ENCODE measurements around the gene EPN3. TPM values are rescaled to one million over a fixed set of nuclear protein-coding genes. Genes with fewer than 3 reads are reported as not detected.

The EPN3 gene
- total RNA-seq, 2 donors from 2014 or later, result not detected

DNA sequence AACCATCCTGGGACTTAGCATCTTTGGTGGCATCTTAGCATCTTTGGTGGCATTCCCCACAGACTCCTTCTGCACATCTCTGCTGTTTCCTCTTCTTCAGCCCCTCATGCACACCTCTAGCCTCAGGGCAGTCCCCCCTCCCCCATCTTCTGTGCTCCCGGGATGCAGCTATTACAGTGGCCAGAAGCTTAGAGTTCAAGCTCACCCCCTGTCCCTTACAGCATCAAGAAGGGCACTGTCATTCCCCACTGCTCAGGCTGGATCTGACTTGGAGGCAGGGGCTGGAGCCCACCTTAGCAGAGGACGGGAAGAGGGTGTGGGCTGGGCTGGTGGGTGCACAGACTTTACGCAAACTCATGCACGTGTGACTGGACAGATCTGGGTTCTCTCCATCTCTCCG is 650 bp downstream of the EPN3 start:
- no peak overlapping the region for H3K4me3 Mint-ChIP-seq
- no peak for ATAC-seq (replicated peaks in 1 of 2)
- H3K27ac Mint-ChIP-seq, result no peak overlapping the region
- peaks cover 18% of the 10 kb centered on the region for H3K4me1 Mint-ChIP-seq (ENCODE audit: low read depth)
- H3K9me3 Mint-ChIP-seq, result no peaks in the 10 kb centered on the region
- H3K36me3 Mint-ChIP-seq (ENCODE audit: insufficient read depth in 2 of 2), result no peaks in the 10 kb centered on the region
- DNase-seq, result no peak
- peaks cover 59% of the 10 kb centered on the region for H3K27me3 Mint-ChIP-seq (ENCODE audit: low read depth)

DNA sequence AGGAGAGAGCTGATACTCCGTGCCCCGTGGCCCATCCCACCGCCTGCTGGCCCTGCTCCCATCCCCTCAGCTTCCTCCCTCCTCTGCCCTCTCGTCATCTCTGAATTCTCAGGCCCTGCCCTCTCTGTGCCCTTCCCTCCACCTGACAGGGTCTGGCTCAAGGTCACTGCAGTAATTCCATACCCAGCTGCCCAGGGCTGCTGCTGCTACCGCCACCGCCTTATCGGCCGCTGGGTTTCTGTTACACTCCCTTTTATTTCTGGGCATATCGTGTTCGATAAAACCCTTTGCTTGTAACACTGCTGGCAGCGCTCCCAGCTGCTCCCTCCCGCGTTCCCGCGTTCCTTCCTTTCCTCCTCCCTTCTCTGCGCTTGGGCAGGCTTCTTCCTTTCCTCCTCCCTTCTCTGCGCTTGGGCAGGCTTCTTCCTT is 1.2 kb downstream of the EPN3 start:
- Mint-ChIP-seq H3K36me3 (ENCODE audit: insufficient read depth in 2 of 2) (no peaks in the 10 kb centered on the region), H3K4me1 (ENCODE audit: low read depth) (peaks cover 18% of the 10 kb centered on the region), H3K27ac (no peak overlapping the region), H3K9me3 (no peaks in the 10 kb centered on the region), H3K4me3 (peak overlapping the region; percentile 24 to 56), H3K27me3 (ENCODE audit: low read depth) (peaks cover 59% of the 10 kb centered on the region)
- DNase-seq (no peak), ATAC-seq (replicated peaks in 1 of 2) (no peak)

DNA sequence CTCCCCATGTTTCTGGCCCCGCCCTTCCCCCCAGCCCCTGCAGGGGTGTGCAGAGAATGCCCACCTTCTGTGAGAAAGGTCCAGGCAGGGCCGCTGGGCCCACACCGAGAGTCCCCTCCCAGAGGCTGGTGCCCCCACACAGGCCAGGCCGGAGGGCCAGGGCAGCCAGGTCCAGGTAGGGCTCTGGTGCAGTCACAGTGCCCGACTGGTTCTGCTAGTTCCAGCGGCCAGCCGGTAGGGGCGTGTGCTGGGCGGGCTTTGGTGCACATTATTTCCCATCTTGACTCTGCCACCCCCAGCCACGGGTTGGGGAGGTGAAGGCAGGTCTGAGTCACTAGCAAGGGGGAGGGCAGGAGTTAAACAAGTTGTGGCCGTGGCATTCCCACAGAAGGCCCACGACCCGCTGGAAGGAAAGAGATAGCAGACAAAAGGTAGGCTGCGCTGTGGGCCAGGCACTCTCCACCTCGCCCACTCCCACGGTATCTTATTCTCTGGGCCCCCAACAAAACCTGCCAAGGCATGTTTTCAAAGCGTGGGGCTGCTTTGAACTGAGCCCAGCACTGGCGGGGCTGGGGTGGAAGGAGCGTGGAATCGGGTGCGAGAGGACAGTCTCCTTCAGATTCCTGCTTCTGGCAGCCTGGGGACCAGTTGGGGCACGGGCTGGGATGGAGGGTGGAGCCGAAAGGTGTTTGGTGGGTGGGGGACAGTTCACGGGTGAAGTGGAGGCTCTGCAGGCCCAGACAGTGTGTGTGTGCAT is 1.9 kb downstream of the EPN3 start:
- peaks cover 53% of the 10 kb centered on the region for H3K27me3 Mint-ChIP-seq (ENCODE audit: low read depth)
- ATAC-seq (replicated peaks in 1 of 2) (peak; percentile 75 to 76), DNase-seq (peak; percentile 40 to 47)
- H3K4me1 Mint-ChIP-seq (ENCODE audit: low read depth), result peaks cover 18% of the 10 kb centered on the region
- H3K36me3 Mint-ChIP-seq (ENCODE audit: insufficient read depth in 2 of 2), result no peaks in the 10 kb centered on the region
- H3K27ac Mint-ChIP-seq, result no peak overlapping the region
- H3K9me3 Mint-ChIP-seq, result no peaks in the 10 kb centered on the region
- H3K4me3 Mint-ChIP-seq, result peak overlapping the region; percentile 24 to 56

DNA sequence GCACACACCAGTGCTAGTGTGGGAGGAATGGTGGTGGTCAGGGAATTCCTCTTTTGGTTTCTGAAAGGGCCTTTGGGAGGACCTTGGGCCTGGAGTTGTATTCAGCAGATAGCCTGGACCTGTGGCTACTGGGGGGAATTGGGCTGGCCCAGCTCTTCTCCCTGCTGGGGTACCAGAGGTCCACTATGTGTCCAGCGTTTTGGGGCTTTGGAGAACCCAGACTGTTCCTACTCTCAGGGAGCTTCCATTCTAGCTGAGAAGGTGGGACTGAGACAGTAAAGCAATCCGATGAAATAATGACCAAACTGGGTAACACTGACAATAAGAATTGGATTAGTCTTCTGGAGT is 2.4 kb downstream of the EPN3 start:
- Mint-ChIP-seq H3K27ac (no peak overlapping the region), H3K36me3 (ENCODE audit: insufficient read depth in 2 of 2) (no peaks in the 10 kb centered on the region), H3K4me3 (no peak overlapping the region), H3K27me3 (ENCODE audit: low read depth) (peaks cover 47% of the 10 kb centered on the region), H3K4me1 (ENCODE audit: low read depth) (peaks cover 18% of the 10 kb centered on the region), H3K9me3 (no peaks in the 10 kb centered on the region)
- ATAC-seq (replicated peaks in 1 of 2), result no peak
- no peak for DNase-seq

DNA sequence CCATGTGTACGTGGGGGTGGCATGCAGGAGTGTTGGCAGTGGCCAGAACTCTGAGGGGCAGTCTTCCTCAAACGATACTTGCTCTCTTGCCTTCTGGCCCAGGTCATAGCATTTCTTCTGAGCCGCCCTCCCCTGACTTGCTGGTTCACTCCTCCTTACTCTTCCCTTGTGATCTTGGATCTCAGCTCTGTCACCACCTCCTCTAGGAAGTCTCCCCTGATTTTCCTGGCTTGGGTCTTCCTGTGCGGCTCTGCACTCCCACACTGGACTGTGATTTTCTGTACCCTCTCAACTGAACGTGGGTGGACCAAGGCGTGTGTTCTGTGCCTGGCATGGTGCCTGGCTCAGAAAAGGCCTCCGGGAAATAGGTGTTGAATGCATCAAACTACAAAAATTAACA is 2.9 kb downstream of the EPN3 start:
- Mint-ChIP-seq H3K27ac (no peak overlapping the region), H3K4me3 (no peak overlapping the region), H3K4me1 (ENCODE audit: low read depth) (peaks cover 18% of the 10 kb centered on the region), H3K36me3 (ENCODE audit: insufficient read depth in 2 of 2) (no peaks in the 10 kb centered on the region), H3K9me3 (no peaks in the 10 kb centered on the region), H3K27me3 (ENCODE audit: low read depth) (peaks cover 44% of the 10 kb centered on the region)
- ATAC-seq (replicated peaks in 1 of 2) (no peak), DNase-seq (no peak)

DNA sequence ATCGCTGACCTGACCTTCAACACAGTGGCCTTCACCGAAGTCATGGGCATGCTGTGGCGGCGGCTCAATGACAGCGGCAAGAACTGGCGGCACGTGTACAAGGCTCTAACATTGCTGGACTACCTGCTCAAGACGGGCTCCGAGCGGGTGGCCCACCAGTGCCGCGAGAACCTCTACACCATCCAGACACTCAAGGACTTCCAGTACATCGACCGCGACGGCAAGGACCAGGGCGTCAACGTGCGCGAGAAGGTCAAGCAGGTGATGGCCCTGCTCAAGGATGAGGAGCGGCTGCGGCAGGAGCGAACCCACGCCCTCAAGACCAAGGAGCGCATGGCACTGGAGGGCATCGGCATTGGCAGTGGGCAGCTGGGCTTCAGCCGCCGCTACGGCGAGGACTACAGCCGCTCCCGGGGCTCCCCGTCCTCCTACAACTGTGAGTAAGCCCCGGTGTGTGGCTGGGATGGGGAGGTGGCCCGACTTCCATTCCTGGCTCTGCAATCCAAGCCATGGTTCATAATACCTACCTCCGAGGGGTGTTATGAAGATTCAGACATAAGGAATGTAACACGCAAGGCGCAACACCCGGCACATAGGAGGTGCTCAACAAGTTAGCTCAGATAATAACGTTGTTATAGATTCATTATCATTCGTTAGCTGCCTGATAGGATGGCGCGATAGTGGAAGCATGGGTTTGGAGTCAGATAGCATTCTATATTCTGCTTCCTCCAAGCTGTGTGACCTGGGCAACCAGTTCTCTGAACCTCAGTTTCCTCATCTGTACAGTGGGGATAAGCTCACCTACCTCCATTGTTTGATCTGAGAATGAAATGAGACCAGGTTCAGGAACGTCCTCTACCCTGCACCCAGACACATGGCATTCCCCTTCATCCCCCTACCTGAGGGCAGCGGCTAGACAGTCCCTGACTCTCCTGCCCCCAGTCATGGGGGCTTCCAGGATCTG is 4.4 kb downstream of the EPN3 start:
- DNase-seq, result no peak
- Mint-ChIP-seq H3K27me3 (ENCODE audit: low read depth) (peaks cover 29% of the 10 kb centered on the region), H3K9me3 (no peaks in the 10 kb centered on the region), H3K4me3 (no peak overlapping the region), H3K36me3 (ENCODE audit: insufficient read depth in 2 of 2) (no peaks in the 10 kb centered on the region), H3K27ac (no peak overlapping the region), H3K4me1 (ENCODE audit: low read depth) (peaks cover 26% of the 10 kb centered on the region)
- ATAC-seq (replicated peaks in 1 of 2), result no peak

DNA sequence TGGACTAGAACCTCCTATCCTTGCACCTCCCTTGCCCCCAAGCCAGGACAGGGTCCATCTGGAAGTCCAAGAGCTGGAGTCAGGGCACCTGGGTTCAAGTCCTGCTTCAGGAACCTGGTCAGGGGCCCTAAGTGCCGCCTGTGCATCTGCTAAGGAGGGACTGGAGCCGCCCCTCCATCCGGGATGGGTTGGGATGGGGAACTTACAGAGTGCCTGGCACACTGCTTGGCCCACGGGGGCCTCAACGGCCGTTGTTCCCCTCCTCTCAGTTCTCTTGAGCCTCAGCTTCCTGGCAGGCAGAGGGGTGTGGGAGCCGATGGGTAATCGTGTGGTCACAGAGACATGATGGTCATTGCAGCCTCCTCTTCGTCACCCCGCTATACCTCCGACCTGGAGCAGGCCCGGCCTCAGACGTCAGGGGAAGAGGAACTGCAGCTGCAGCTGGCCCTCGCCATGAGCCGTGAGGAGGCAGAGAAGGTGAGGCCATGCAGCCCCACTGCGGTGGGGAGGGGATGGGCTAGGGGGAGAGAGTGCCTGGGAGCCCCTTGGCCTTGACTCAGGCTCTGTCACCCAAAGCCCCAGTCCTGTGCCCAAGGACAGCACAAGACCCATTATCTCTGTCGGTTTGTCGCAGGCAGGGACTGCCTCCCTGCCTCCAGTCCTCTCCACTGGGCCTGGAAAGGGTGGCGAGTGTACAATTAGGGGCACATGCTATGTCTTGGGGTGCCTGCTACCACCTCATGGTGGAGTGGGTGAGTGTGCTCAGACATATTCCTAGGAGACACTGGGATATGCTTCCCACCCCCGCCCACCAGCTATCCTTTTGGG is 5.4 kb downstream of the EPN3 start:
- no peak overlapping the region for H3K4me3 Mint-ChIP-seq
- H3K27ac Mint-ChIP-seq, result no peak overlapping the region
- no peak for ATAC-seq (replicated peaks in 1 of 2)

DNA sequence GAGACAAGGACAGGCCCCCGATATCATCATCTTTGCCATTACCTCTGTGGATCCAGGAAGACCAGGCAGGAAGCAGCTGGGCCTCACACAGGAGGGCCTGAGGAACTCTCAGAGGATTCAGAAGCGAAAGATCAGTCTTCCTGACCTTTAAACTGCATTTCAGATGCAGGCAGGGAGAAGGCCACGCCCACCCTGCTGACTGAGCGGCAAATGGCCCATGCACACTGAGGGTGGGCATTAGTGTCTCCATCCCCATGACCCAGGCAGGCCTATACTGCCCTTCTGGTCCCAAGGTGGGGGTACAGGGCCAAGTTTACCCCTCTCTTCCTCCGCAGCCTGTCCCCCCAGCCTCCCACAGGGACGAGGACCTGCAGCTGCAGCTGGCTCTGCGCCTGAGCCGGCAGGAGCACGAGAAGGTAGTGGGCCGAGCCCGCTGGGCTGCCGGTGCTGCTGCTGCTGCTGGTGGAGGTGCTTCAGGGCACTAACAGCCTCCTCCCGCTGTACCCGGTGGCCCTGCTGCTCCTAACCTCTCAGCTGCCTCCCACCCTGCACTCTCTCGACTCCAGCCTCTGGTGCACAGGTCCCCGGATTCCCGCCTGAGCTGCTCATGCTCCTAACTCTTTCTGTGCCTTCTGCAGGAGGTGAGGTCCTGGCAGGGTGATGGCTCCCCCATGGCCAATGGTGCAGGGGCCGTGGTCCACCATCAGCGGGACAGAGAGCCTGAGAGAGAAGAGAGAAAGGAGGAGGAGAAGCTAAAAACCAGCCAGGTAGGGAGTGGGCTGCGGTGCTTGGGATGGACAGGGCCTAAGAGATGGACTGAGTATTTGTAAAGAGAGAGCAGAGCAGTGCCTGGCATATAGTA is 6.2 kb downstream of the EPN3 start:
- Mint-ChIP-seq H3K27ac (no peak overlapping the region), H3K36me3 (ENCODE audit: insufficient read depth in 2 of 2) (no peaks in the 10 kb centered on the region), H3K27me3 (ENCODE audit: low read depth) (peaks cover 11% of the 10 kb centered on the region), H3K4me3 (no peak overlapping the region), H3K9me3 (no peaks in the 10 kb centered on the region), H3K4me1 (ENCODE audit: low read depth) (peaks cover 25% of the 10 kb centered on the region)
- ATAC-seq (replicated peaks in 1 of 2), result no peak
- DNase-seq, result no peak

More for the DNA sequence above, 5.4 kb downstream of the EPN3 start:
- Mint-ChIP-seq H3K4me1 (ENCODE audit: low read depth) (peaks cover 33% of the 10 kb centered on the region), H3K36me3 (ENCODE audit: insufficient read depth in 2 of 2) (no peaks in the 10 kb centered on the region), H3K27me3 (ENCODE audit: low read depth) (peaks cover 19% of the 10 kb centered on the region), H3K9me3 (no peaks in the 10 kb centered on the region)
- DNase-seq, result no peak

DNA sequence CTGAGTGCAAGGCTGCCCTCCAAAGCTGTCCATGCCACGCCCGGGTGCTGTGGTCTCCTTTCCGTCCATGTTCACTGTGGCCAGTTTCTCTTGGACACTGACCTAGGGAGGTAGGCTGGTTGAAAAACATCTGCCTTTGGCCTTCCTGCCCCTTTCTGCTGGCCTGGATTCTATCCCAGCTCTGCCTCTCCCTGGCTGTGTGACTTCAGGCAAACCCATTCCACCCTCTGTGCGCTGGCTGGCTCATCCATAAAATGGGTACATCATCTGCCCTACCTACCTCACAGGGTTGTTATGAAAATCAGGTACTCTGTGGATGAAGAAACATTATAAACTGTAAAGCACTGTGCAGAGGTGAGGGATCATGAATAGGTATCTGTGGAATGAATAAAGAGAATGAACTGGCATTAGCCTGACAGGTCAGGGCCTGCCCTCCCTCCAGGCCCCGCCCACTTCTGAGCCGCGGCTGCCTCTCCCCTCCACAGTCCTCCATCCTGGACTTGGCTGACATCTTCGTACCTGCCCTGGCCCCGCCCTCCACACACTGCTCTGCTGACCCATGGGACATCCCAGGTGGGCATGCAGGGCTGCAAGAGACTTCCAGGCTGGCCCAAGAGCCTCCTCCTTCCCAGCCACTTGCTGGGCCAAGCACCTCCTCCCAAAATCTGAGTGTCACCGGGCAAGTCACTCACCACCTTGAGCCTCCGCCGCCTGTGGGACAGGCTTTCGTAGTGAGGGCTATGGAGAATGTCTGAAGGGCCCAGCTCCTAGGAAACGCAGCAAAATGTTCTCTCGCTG is 7.4 kb downstream of the EPN3 start:
- H3K9me3 Mint-ChIP-seq, result no peaks in the 10 kb centered on the region
- H3K36me3 Mint-ChIP-seq (ENCODE audit: insufficient read depth in 2 of 2), result no peaks in the 10 kb centered on the region
- H3K27ac Mint-ChIP-seq, result no peak overlapping the region
- DNase-seq (no peak), ATAC-seq (replicated peaks in 1 of 2) (no peak)
- no peak overlapping the region for H3K4me3 Mint-ChIP-seq
- peaks cover 15% of the 10 kb centered on the region for H3K4me1 Mint-ChIP-seq (ENCODE audit: low read depth)
- H3K27me3 Mint-ChIP-seq (ENCODE audit: low read depth), result peaks cover 9% of the 10 kb centered on the region

DNA sequence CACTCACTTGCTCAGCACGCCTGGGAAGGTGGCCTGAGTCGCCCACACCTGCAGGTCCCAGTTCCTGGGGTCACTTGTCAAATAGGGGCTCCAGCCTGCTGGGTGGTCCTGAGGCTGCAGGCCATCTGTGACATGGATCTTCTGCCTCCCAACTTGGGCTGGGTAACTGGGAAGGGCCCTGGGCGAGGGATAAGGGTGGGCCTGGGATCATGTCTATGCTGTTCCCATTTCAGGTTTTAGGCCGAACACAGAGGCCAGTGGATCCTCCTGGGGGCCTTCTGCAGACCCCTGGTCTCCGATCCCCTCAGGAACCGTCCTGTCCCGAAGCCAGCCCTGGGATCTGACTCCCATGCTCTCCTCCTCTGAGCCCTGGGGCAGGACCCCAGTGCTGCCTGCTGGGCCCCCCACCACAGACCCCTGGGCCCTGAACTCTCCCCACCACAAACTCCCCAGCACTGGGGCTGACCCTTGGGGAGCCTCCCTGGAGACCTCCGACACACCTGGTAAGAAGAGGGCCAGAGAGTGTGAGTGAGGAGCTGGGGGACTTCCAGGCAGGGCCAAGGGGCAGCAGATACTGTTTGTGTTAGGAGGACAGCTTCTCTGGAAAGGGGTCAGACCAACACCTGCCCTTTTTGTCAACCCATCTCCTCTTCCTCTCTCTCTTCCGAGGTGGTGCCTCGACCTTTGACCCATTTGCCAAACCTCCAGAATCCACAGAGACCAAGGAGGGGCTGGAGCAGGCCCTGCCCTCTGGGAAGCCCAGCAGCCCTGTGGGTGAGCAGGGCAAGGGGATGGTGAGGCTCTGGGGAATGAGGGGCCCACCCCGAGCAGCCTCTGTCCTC is 8.2 kb downstream of the EPN3 start:
- peaks cover 14% of the 10 kb centered on the region for H3K27me3 Mint-ChIP-seq (ENCODE audit: low read depth)

DNA sequence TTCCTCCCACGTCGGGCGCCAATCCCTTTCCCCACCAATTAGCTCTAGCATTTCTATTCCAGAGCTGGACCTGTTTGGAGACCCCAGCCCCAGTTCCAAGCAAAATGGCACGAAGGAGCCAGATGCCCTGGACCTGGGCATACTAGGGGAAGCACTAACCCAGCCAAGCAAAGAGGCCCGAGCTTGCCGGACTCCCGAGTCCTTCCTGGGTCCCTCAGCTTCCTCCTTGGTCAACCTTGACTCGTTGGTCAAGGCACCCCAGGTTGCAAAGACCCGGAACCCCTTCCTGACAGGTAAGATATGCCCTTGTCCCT is 8.8 kb downstream of the EPN3 start:
- Mint-ChIP-seq H3K27ac (no peak overlapping the region), H3K9me3 (no peaks in the 10 kb centered on the region), H3K4me3 (peak overlapping the region; percentile 79 to 91), H3K27me3 (ENCODE audit: low read depth) (peaks cover 19% of the 10 kb centered on the region), H3K36me3 (ENCODE audit: insufficient read depth in 2 of 2) (no peaks in the 10 kb centered on the region), H3K4me1 (ENCODE audit: low read depth) (peaks cover 15% of the 10 kb centered on the region)
- no peak for DNase-seq
- ATAC-seq (replicated peaks in 1 of 2), result no peak

More for the DNA sequence above, 8.2 kb downstream of the EPN3 start:
- peak overlapping the region in 1 of 2 donors; percentile 91 for H3K4me3 Mint-ChIP-seq
- peaks cover 15% of the 10 kb centered on the region for H3K4me1 Mint-ChIP-seq (ENCODE audit: low read depth)
- no peak for DNase-seq
- ATAC-seq (replicated peaks in 1 of 2), result no peak
- no peak overlapping the region for H3K27ac Mint-ChIP-seq
- H3K36me3 Mint-ChIP-seq (ENCODE audit: insufficient read depth in 2 of 2), result no peaks in the 10 kb centered on the region
- H3K9me3 Mint-ChIP-seq, result no peaks in the 10 kb centered on the region

Data from activated T-cell treated with anti-CD3 and anti-CD28 coated beads, Interleukin-2, amount 50 U/mL, for 72 hours (primary cell).